GM12892 (cell line): Measurements from ENCODE around the gene SEMA6B.

Source experiments
- POLR2A ChIP-seq: IDR thresholded peaks from 2 replicates; pipeline ENCODE4 v1.6.1; 2011; ENCODE audit warnings: low read depth, low read length, control low read depth
- POLR2AphosphoS5 ChIP-seq: IDR thresholded peaks from 2 replicates; pipeline ENCODE4 v1.6.1; 2011; ENCODE audit warnings: low read depth, low read length, control low read depth

GRCh38 chr19:4557144-4557970 is 2.1 kb downstream of the SEMA6B start:
- TF ChIP-seq POLR2A (no peak), POLR2AphosphoS5 (no peak)
